Mesendoderm (in vitro differentiated cells): Measurements from ENCODE around the gene TTC27.
"Not testable (repeated sequence)": the region's sequence is repeated elsewhere in the genome, so short reads cannot be mapped to it uniquely, and the experiment has no call there.

ENCODE experiments used
- DNase-seq: peaks from one replicate; pipeline ENCODE4 v3.0.0; 2013
- H2AK5ac ChIP-seq: 2 replicates; pipeline ENCODE4 v1.6.1; 2013; ENCODE audit warnings: low read length, inconsistent platforms
- H2BK120ac ChIP-seq: 2 replicates; pipeline ENCODE4 v1.6.1; 2013; ENCODE audit warnings: low read depth, mild to moderate bottlenecking, low read length, moderate library complexity, mixed read lengths
- H2BK15ac ChIP-seq: replicated peaks from 2 replicates; pipeline ENCODE4 v1.6.1; 2013; ENCODE audit warnings: low read depth, mild to moderate bottlenecking, moderate library complexity
- H2BK5ac ChIP-seq: 2 replicates; pipeline ENCODE4 v1.6.1; 2013; ENCODE audit warnings: low read length, inconsistent platforms
- H3K18ac ChIP-seq: 2 replicates; pipeline ENCODE4 v1.6.1; 2013; ENCODE audit warnings: mild to moderate bottlenecking, low read length, mixed read lengths
- H3K23ac ChIP-seq: one replicate; pipeline ENCODE4 v1.6.1; 2013; ENCODE audit warnings: low read length
- H3K27ac ChIP-seq: 2 replicates; pipeline ENCODE4 v1.5.1; 2013; ENCODE audit warnings: low read depth, mild to moderate bottlenecking, inconsistent platforms, low read length, moderate library complexity
- H3K27me3 ChIP-seq: 2 replicates; pipeline ENCODE4 v1.6.1; 2013; ENCODE audit warnings: low read length, control low read depth, mild to moderate bottlenecking, inconsistent platforms; ENCODE audit not compliant: insufficient read depth, poor library complexity
- H3K36me3 ChIP-seq: 2 replicates; pipeline ENCODE4 v1.6.1; 2013; ENCODE audit warnings: low read length, inconsistent platforms; ENCODE audit not compliant: control insufficient read depth, insufficient read depth
- H3K4ac ChIP-seq: one replicate; pipeline ENCODE4 v1.6.1; 2013; ENCODE audit warnings: low read depth, mild to moderate bottlenecking, low read length, moderate library complexity
- H3K4me1 ChIP-seq: 2 replicates; pipeline ENCODE4 v1.6.1; 2013; ENCODE audit warnings: low read depth, low read length, inconsistent platforms; ENCODE audit not compliant: control insufficient read depth
- H3K4me2 ChIP-seq: 2 replicates; pipeline ENCODE4 v1.6.1; 2013; ENCODE audit warnings: low read length
- H3K4me3 ChIP-seq: 2 replicates; pipeline ENCODE4 v1.5.1; 2013; ENCODE audit warnings: mild to moderate bottlenecking, low read length
- H3K56ac ChIP-seq: one replicate; pipeline ENCODE4 v1.6.1; 2013; ENCODE audit warnings: low read length
- H3K79me1 ChIP-seq: 2 replicates; pipeline ENCODE4 v1.6.1; 2013; ENCODE audit warnings: low read length, inconsistent platforms
- H3K79me2 ChIP-seq: 2 replicates; pipeline ENCODE4 v1.6.1; 2013; ENCODE audit warnings: mild to moderate bottlenecking, low read length; ENCODE audit not compliant: control insufficient read depth, insufficient read depth
- H3K9ac ChIP-seq: 2 replicates; pipeline ENCODE4 v1.6.1; 2013; ENCODE audit warnings: low read length, inconsistent platforms
- H4K5ac ChIP-seq: one replicate; pipeline ENCODE4 v1.6.1; 2013; ENCODE audit warnings: low read length
- H4K8ac ChIP-seq: one replicate; pipeline ENCODE4 v1.6.1; 2013; ENCODE audit warnings: low read depth, mild to moderate bottlenecking, control low read depth, low read length, moderate library complexity
- WGBS: extraction: QIAGEN DNeasy Blood & Tissue Kit; methylation state at CpG from one replicate; pipeline ENCODE4 v1.1.7; 2013; ENCODE audit warnings: low lambda C conversion rate, missing lambda C conversion rate; ENCODE audit not compliant: insufficient coverage; ENCODE audit errors: extremely low coverage; 5-methylcytosine and 5-hydroxymethylcytosine counted together
- small RNA-seq: library from polyadenylated mRNA; stranded (forward); fragments of <200 nt; extraction: miRNeasy Mini kit (QIAGEN cat#:217004); gene quantifications from one replicate; pipeline ENCODE3, GENCODE V24; 2013; ENCODE audit not compliant: insufficient read depth

The TTC27 gene

GRCh38 chr2:32866462-32866861, 238.6 kb downstream of the TTC27 start:
- not testable (repeated sequence) for DNase-seq, H3K23ac ChIP-seq, H3K4me2 ChIP-seq, H3K79me1 ChIP-seq, H2BK5ac ChIP-seq, H2BK15ac ChIP-seq, H3K4ac ChIP-seq, H2AK5ac ChIP-seq, H4K5ac ChIP-seq, H3K27ac ChIP-seq, H4K8ac ChIP-seq, H3K79me2 ChIP-seq, H3K4me3 ChIP-seq, H3K18ac ChIP-seq, H3K36me3 ChIP-seq, H3K9ac ChIP-seq, H3K27me3 ChIP-seq, H3K4me1 ChIP-seq, H2BK120ac ChIP-seq, H3K56ac ChIP-seq
- WGBS = no CpG with 5 or more reads among the region's 1 CpG

Small RNA genes lying within 50 kb of the gene (small RNA-seq; reads per million reads assigned to genes)
- gene MIR4765 = 0.72 reads per million
